NCI-H748 treated with DMSO at 0.1 percent for 48 hours (cell line): ENCODE results near the gene PSMB2.

Experiments
- DNase-seq: peaks from one replicate; lab custom pipeline; 2025; lab: John Stamatoyannopoulos, UW

The PSMB2 gene

DNA sequence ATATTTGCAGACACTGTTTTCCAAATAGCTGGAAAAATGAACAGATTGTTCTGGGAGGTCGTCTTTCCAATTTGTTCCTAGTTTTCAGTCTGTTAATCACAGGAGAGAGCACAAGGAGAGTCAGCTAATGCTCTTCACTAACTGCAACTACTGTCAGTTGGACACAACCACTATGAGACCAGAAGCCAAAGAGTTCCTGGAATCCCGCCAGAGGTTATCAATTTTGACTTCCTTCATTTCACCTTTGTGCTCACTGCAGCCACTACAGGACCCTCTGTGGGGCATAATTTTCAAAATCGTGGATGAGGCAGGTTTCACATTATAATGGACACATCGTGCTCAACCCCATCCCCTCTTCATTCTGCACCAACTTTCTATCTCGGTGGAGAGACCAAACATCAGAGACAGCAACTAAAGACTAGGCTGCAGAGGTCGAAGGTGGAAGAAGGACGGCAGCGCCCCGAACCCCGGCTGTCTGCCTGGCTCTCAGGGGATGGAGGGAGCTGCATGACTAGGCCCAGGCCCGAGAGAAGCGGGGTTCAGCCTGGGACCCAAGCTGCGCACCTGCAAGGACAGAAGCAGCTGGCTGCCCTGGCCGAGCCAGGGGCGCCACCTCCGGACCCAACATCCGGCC is 84.7 kb downstream of the PSMB2 start:
- DNase-seq: no peak

DNA sequence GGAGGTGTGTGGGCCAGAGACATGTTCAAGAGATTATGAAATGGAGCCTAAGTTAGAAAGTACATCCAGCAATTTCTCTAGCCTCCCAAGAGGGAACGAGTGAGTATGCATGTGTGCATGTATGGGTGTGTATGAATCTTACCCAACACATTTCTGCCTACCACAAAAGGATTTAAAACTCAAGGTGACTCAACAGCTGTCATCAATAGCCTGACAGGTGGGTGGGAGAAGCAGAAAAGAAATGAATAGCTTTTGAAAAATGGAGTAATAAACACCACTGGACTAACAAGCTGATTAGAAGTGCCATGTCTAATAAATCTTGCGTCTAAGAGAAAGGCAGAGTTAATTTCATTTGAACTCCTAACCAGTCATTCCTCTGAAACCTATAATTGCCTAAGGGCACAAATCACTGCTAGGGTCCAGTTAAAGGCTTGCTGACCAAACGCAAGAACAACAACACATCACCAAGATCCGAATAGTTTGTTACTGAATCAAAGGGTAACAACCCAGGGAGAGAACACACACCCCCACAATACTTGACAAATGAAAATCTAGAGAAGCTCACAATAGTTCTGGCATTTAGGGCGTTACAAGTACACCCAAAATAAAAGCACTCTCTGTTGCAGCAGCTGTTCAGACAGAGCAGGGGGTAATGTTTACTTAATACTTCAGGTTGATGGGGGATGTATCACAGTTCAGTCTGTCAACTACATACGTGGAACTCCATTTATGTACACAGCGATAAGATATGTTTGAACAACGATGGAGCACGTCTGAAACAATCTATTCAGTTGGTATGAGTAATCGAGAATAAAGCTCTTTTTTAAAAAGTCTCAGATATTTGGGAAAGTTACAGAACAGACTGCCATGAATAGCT is 85.5 kb downstream of the PSMB2 start:
- DNase-seq: peak; percentile 87

DNA sequence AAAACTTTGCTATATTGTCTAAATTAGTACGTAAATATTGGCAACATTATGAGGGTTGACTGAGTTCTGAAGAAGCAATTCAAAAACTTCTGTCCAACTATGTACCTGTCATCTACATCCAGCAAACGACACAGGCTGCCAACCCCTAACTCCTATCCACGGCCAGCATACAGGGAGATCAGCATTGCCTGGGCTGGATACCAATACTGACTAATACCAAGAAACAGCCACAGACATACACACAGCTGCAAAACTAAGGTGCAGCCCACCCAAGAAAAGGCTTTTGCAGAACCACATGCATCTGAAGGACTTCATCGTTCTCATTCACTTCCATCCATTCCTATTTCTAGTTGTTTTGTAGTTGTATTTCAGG is 86.1 kb downstream of the PSMB2 start:
- DNase-seq: no peak

DNA sequence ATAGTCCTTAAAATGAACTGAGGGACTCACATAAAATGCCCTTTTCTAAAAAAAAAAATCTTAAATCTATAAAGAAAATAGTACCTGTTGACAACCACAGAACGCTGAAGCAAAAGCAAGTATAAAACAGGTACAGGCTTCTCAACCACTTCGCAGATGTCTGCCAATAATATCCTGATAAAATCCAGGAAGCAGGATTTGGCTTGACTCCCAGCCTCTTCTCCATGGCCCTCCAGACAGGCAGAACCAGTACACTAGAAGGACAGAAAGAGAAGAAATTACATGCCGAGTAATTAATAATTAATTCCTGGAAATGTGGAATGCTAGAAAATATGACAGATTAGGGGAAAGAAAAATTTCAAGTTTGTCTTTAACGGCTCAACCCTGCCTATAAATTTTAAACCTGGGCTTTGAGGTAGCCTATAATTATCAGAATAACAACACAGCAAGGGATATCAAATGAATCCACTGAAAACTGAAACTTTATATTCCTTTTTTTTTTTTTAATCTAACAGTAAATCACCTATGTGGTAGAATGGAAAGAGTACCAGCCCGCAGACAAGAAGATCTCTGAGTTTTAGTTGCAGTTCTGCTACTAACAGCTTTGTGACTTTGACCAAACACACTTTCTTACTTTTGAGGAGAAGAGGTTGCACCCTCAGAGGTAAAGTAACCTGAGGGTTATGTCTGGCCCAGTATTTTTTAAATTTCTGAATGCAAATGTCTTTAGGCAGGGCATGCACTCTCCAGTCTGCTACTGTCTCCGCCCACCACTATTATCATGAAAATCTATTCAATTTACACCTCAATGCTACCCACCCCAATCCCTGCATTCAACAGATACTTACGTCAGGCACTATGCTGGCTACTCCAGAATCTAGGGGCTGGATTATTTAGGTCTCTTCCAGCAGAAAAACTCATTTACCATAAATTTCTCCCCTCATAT is 86.8 kb downstream of the PSMB2 start:
- no peak for DNase-seq

DNA sequence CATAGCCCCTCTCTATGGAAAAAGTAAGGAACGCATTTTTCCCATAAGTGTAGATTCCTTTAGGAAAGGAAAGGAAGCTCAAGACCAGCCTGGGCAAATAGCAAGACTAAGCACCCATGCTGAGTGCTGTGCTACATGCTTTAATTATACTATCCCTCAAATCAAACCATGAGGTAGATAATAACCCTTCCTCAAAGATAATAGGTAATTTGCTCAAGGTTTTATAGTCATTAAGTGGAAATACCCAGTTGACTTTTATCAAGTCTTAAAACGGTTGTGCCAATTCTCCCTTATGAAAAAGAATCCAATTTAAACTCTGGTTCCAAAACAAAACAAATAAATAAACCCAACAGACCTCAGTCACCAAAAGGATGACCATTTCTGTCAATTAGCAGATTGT is 87.5 kb downstream of the PSMB2 start:
- DNase-seq: no peak
